ENCODE results near the gene RBM20. TPM values are rescaled to one million over a fixed set of nuclear protein-coding genes. Genes with fewer than 3 reads are reported as not detected.

RBM20 gene
- polyA plus RNA-seq, 3 donors, result 4.5 to 8.3 (median 8.1) TPM

GRCh38 chr10:110833234-110833940, 189.3 kb downstream of the RBM20 start:
- DNase-seq, result no peak

DNA sequence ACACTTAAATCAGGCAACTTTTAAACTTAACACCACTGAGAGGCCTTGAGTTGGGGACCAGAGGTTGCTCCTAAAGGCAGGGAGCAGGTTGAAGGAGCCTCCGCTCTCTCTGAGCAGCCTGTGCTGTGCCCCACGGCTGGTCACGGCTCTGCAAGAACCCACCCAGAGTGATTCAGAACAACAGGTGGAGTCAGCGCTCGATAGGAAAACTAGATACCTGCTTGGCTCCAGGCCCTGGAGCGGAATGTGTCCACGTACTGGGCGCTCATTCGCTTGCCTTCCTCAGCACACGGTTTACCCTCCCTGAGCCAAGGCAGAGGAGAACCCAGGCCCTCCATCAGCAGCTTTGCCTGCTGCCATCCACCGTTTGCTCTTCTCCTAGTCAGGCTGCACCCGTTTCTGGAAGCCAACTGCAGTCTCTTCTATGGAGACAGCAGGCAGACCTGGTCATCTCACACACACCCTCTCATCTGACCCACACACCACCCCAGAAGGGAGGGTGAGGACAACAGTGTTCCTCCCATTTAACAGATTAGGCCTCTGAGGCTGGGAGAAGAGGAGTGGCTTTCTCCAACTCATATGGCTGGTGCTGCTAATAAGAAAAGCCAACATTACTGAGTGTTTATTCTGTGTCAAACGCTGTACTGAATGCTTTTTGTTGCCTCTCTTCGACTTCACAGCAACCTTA, 189.9 kb downstream of the RBM20 start:
- no peak for DNase-seq

DNA sequence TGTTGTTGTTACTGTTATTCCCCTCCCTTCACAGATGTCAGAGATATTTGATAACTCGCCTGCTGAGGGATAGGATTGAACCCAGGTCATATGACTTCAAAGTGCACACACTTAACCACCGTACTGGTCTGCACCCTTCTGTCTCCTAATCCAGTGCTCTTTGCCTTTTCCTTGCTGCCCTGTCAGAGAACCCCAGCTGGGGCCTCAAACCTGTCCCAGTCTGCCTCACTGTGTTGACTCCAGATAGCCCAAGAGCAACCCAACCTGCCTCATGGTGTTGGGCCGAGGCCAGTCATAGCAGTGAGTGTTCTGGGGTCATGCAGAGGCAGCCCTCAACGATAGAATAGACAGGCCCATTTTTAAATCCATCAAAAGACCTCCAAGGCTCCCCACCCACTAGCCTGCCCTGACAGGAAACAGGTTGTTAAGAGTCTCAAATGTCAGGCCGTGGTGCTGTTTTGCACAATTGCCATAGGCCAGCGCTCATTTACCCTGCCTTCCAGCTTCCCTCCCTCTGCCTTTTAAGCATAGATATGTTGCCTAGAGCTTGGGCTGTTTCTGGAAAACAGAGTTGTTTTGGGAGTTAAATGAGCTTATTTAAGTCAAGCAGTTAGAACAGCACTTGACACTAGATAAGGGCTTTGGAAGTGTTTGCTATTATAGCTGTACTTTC, 190.6 kb downstream of the RBM20 start:
- peak; percentile 90 for DNase-seq

GRCh38 chr10:110835841-110836240, 191.7 kb downstream of the RBM20 start:
- DNase-seq, result no peak

- DNase-seq, result no peak
These were observed 192.6 kb downstream of the RBM20 start for GRCh38 chr10:110836706-110837105.

DNA sequence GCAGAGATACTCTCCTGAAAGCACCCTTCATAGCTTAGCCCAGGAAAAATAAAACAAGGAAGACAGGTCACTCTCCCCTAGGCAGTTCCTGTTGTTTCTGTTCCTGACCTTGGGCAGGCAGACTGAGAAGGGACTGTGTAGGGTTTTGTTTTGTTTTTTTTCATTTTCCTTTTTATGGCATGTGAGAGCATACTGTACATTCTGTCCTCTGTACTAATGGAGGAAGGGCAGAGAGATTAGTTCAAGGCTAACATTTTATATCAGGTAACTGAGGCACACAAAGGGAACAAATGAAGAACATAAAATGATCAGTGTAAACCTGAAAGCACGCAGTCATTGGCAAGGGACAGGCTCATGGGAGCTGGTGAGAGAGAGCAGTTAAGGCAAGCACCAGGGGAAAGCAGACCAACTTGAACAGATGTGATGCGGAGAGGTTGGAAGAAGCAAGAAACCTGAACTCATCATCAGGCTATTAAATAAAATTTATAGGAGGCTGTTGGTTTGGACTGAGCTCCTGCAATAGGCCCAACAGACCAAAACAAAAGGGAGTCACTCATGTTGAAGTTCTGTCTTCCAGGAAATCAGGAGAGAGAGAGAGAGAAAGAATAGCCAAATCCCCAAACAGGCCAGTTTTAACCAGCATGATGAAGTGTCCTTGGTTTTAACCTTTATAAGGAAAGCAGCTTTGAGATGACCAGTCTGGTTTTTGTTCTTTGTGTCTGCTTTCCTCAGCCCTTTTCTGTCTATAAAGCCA, 193.5 kb downstream of the RBM20 start:
- DNase-seq, result peak; percentile 67

- DNase-seq, result no peak
These were observed 196.2 kb downstream of the RBM20 start for GRCh38 chr10:110840225-110840922.

- no peak for DNase-seq
These were observed 196.8 kb downstream of the RBM20 start for GRCh38 chr10:110840923-110841428.

DNA sequence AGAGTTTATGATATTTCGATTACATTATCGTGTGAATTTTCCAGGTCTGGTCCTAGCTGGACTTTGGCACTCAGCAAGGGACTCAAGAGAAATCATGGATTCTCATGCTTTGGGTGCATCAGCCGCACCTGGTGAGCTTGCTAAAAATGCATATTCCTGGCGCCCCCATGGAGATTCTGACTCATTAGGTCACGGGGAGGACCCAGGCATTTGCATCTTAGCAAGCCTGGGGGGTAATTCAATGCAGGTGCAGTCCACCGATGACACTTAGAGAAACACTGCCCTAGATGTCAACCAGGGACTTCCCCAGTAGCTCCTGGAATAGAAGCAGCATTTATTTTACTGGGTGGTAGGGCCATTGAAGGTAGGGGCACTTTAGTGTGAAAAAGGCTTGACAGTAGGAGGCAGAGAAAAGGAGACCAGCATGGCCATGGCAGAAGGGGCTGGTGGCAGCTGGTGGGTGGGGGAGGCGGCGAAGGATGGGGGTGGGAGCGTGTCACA, 197.7 kb downstream of the RBM20 start:
- DNase-seq, result no peak

- DNase-seq, result no peak
These were observed 198.3 kb downstream of the RBM20 start for GRCh38 chr10:110842326-110842904.

GRCh38 chr10:110843031-110843430, 198.9 kb downstream of the RBM20 start:
- DNase-seq, result no peak

GRCh38 chr10:110843796-110844616, 199.9 kb downstream of the RBM20 start:
- no peak for DNase-seq

GRCh38 chr10:110844617-110844881, 200.4 kb downstream of the RBM20 start:
- DNase-seq, result no peak

GRCh38 chr10:110845192-110845755, 201.1 kb downstream of the RBM20 start:
- no peak for DNase-seq

- no peak for DNase-seq
These were observed 201.9 kb downstream of the RBM20 start for GRCh38 chr10:110845756-110846620.

DNA sequence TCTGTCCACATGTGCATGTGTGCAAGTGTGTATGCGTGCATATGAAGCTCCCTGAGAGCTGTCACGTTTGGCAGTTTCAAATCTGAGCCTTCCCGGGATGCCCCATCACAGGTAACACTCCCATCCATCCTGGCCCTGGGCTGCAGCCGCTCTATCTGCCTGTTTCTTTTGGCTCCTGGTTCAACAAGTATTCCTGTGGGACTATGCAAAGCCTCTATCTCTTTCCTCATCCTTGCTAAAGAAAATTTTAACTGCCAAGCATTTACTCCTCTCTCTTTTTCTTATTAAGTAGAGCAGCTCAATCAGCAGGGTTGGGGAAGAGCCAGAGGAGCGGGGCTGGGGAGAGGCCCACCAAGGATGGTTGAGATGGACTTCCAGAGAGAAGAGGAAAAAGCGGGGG, 203.2 kb downstream of the RBM20 start:
- no peak for DNase-seq

- DNase-seq, result no peak
These were observed 204.0 kb downstream of the RBM20 start for GRCh38 chr10:110848106-110848505.

- DNase-seq, result no peak
These were observed 206.0 kb downstream of the RBM20 start for GRCh38 chr10:110850099-110850498.

Measured in renal pelvis (tissue), 4 donors.